ENCODE data around the gene IQSEC1. TPM values are rescaled to one million over a fixed set of nuclear protein-coding genes. Genes with fewer than 3 reads are reported as not detected.

The IQSEC1 gene
- total and polyA plus RNA-seq, 8 donors: 24.9 to 57.0 (median 34.2) TPM

DNA sequence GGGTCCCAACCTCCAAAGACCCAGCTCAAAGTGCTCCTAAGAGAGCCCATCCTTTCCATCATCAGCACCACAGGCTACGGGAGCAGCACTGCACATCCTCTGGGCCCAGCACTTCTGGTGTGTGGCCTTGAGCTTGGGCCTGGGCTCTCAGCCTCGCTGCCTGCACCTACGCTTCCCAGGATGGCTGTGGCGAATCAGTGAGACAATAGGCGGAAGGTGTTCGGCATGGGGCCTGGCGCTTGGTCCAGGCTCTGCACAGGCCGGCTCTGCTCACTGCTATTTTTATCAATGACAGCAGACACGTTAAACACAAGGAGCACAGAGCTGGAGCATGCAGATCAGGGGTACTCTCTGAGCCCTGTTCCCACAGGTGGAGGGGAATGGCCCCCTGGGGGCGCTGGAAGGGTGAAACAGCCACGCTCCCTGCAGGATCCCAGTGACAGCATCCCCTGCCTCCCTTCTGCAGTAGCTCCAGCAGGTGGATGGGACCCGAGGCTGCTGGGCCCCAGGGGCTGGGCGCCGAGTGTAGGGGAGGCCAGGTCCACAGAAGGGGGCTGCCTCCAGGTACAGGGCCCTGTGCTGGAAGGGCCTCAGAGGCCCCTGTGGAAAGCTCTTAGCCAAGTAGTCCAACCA lies 141.8 kb downstream of the IQSEC1 start:
- Histone ChIP-seq H3K9me3 (no peaks in the 10 kb centered on the region), H3K36me3 (peaks cover 0 to 85% of the 10 kb centered on the region in 2 donors), H3K4me3 (no peak overlapping the region), H3K27ac (no peak overlapping the region), H3K27me3 (no peaks in the 10 kb centered on the region), H3K4me1 (peaks cover 6 to 37% of the 10 kb centered on the region in 2 donors)
- intact Hi-C loops (cut with DNase I): no loop called here
- ATAC-seq (no peak), DNase-seq (no peak)
- no peak for TF ChIP-seq CTCF (IDR thresholded peaks at IDR 0.05)

GRCh38 chr3:12929801-12930200 lies 143.4 kb downstream of the IQSEC1 start:
- Histone ChIP-seq H3K4me3 (no peak overlapping the region), H3K4me1 (peaks cover 6 to 34% of the 10 kb centered on the region in 2 donors), H3K27ac (no peak overlapping the region), H3K36me3 (peaks cover 0 to 85% of the 10 kb centered on the region in 2 donors), H3K27me3 (no peaks in the 10 kb centered on the region), H3K9me3 (no peaks in the 10 kb centered on the region)
- DNase-seq (no peak), ATAC-seq (no peak)
- TF ChIP-seq CTCF (IDR thresholded peaks at IDR 0.05): no peak
- intact Hi-C loops (cut with DNase I): no loop called here

- Histone ChIP-seq H3K36me3 (peaks cover 0 to 85% of the 10 kb centered on the region in 2 donors), H3K4me1 (peaks cover 0 to 26% of the 10 kb centered on the region in 2 donors), H3K27ac (no peak overlapping the region), H3K9me3 (no peaks in the 10 kb centered on the region), H3K4me3 (no peak overlapping the region), H3K27me3 (no peaks in the 10 kb centered on the region)
- intact Hi-C loops (cut with DNase I): no loop called here
- no peak for ATAC-seq
- TF ChIP-seq CTCF (IDR thresholded peaks at IDR 0.05): no peak
- DNase-seq: no peak
These were observed 146.6 kb downstream of the IQSEC1 start for GRCh38 chr3:12926660-12927059.

- TF ChIP-seq CTCF (IDR thresholded peaks at IDR 0.05): no peak
These were observed 147.6 kb downstream of the IQSEC1 start for GRCh38 chr3:12925648-12926047.

GRCh38 chr3:12924437-12924836 lies 148.8 kb downstream of the IQSEC1 start:
- intact Hi-C loops (cut with DNase I): no loop called here
- Histone ChIP-seq H3K4me3 (no peak overlapping the region), H3K4me1 (peaks cover 0 to 18% of the 10 kb centered on the region in 2 donors), H3K36me3 (peaks cover 0 to 85% of the 10 kb centered on the region in 2 donors), H3K9me3 (no peaks in the 10 kb centered on the region), H3K27me3 (no peaks in the 10 kb centered on the region), H3K27ac (no peak overlapping the region)
- ATAC-seq (no peak), DNase-seq (no peak)
- no peak for TF ChIP-seq CTCF (IDR thresholded peaks at IDR 0.05)

More at GRCh38 chr3:12925648-12926047, 147.6 kb downstream of the IQSEC1 start:
- DNase-seq (no peak), ATAC-seq (no peak)
- intact Hi-C loops (cut with DNase I): no loop called here
- Histone ChIP-seq H3K9me3 (no peaks in the 10 kb centered on the region), H3K4me1 (peaks cover 0 to 18% of the 10 kb centered on the region in 2 donors), H3K4me3 (no peak overlapping the region), H3K27me3 (no peaks in the 10 kb centered on the region), H3K27ac (no peak overlapping the region), H3K36me3 (peaks cover 0 to 85% of the 10 kb centered on the region in 2 donors)
